Measurements from ENCODE around the gene GPR68.
"Not testable (repeated sequence)": the region's sequence is repeated elsewhere in the genome, so short reads cannot be mapped to it uniquely, and the experiment has no call there.

Gene GPR68

GRCh38 chr14:91228112-91229004 lies 16.1 kb downstream of the GPR68 start:
- no peak for DNase-seq

GRCh38 chr14:91227183-91227628 lies 17.3 kb downstream of the GPR68 start:
- no peak for DNase-seq

DNA sequence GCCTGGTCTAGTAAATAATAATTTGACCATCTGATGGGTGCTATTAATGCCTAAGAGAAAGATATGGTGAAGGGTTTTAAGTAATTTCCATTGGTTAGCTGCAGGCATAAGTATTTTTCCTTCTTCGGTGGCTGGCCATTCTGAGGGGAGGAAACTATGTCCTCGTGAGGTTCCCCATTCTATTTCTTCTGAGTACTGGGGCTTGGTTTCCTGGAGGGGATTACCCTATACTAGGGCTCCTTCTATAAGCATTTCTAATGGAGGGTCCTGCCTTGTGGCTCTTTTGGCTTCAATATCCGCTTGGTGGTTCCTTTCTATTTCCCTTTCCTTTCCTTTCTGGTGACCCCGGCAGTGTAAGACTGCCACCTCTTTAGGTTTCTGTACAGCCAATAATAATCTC lies 18.1 kb downstream of the GPR68 start:
- not testable (repeated sequence) for DNase-seq

- no peak for DNase-seq
These were observed 19.5 kb downstream of the GPR68 start for GRCh38 chr14:91225025-91225424.

DNA sequence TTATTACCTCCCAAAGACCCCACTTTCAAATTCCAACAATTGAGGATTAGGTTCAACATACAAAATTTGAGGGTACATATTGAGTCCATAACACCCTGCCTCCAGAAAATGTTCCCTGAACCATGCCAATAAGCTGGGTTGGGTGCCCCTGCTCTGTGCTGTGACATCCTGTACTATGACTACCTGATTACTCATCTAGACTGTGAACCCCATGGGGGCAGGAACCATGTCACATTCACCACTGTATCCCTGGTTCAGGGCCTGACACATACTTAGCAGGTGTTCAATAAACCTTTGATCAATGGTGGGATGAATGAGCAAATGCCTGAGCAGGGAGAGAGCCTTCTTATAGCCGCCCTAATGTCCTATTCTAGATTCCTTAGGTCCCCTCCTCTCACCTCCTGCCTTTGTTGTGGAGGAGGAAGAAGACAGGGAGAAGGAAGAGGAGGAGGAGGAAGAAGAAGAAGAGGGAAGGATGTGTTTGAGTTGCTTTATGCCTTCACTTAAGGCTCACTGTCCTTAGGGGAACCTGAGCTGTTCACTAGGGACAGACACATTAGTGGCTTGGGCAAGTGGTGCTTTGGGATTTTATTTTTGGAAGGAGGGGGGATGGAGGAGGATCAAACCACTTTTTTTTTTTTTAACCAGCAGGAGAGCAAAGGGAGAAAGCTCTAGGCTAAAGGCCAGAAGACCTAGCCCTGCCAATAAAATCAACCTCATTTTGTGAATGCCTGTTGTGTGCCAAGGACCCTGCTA lies 21.3 kb downstream of the GPR68 start:
- no peak for DNase-seq

- no peak for DNase-seq
These were observed 23.2 kb downstream of the GPR68 start for GRCh38 chr14:91221270-91221669.

DNA sequence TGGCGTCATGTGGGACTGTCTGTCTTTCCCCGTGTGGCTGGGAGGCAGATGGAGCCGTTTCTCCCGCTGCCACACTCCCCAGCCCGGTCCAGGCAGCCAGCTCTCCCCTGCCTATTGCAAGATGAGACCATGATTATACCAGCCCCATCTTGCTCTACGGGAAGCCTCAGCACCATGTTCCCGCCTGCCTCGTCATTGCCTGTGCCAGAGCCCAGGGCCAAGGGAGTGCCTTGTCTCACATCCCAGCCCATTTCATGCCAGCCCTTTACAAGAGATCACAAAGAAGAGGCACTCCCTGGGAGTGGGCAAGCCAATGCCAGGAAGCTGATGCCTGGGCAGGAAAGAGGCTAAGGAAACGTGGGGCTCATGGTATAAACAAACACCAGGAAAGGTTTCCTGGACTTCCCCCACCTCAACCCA lies 23.9 kb downstream of the GPR68 start:
- no peak for DNase-seq

- no peak for DNase-seq
These were observed 24.8 kb downstream of the GPR68 start for GRCh38 chr14:91219517-91220389.

DNA sequence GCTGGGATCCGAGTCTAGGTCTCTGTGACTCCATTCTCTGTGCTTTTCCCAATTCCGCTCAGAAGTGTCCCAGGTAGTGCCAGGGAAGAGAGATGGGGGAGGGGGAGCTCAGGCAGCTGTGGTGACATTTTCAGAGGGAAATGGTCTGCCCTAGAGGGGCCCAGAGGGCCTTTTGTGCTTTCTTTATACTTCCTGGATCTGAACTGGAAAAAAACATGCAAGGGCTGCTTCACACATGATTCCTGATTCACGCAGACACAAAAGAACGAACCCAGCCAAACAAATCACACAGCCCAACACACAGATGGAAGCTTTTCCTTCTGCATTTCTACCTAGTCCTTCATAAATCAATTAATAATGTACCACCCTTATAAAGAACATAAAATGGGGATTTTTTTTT lies 26.5 kb downstream of the GPR68 start:
- DNase-seq = no peak

GRCh38 chr14:91216731-91217226 lies 27.7 kb downstream of the GPR68 start:
- DNase-seq = no peak

DNA sequence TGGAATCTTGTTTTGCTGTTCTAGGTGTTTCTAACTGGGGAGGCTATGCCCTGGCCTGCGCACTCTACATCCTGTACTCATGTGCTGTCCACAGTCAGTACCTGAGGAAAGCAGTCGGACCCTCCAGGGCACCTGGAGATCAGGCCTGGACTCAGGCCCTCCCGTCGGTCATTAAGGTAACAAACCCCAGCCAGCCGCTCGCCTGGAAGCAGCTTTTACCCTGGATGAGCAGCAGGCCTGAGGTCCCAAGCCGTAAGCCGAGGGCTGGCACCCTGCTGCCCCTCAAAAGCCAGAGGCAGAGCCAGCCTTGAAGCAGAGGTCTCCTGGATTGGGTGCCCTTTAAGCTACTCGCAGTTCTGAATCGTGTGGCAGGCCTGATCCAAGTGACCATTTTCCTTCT lies 29.1 kb downstream of the GPR68 start:
- no peak for DNase-seq

DNA sequence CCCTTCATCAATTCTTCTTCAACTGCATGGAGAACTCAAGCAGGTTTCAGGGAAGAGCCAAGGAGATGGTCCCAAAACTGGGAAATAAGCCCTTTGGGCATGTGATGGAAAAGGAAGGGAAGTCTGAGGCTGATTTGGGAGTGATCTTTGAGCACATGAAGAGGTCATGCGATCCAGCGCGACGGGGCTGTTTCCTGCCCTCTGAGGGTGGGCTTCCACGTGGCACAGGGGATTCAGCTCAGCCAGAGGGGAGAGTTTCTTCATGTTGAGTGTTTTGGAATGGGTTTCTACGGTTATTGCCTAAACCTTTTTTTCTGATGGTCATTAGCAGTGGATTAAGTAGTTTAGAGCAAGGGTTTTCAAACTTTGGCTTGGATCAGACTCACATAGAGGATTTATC lies 30.2 kb downstream of the GPR68 start:
- DNase-seq = no peak

DNA sequence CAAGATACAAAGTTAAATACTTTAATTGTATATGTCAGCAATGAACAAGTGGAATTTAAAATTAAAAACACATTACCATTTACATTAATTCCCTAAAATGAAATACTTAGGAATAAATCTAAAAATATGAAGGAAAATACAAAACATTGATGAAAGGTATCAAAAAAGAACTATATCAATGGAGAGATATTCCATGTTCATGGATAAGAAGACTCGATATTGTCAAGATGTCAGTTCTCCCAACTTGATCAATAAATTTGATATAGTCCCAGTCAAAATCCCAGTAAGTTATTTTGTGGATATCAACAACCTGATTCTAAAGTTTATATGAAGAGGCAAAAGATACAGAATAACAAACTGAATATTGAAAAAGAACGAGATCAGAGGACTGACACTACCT lies 33.5 kb downstream of the GPR68 start:
- DNase-seq = no peak

- no peak for DNase-seq
These were observed 37.5 kb downstream of the GPR68 start for GRCh38 chr14:91207008-91207407.

- no peak for DNase-seq
These were observed 39.0 kb downstream of the GPR68 start for GRCh38 chr14:91205459-91205858.

DNA sequence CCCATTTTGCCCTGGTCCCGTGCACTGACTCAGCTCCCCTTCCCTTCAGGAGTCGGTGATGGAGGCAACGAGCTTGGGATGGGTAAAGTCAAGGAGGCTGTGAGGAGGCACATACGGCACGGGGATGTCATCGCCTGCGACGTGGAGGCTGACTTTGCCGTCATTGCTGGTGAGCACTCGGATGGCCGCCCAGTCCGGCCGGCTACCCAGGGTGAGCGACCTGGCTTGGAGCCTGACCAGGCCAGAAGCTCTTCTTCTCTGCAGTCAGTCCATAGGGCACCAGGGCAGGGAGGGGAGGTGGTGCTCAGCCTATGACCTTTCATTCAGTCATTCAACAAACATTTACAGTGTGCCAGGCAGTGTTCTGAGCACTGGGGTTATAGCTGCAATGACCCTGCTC lies 39.8 kb downstream of the GPR68 start:
- DNase-seq = no peak

DNA sequence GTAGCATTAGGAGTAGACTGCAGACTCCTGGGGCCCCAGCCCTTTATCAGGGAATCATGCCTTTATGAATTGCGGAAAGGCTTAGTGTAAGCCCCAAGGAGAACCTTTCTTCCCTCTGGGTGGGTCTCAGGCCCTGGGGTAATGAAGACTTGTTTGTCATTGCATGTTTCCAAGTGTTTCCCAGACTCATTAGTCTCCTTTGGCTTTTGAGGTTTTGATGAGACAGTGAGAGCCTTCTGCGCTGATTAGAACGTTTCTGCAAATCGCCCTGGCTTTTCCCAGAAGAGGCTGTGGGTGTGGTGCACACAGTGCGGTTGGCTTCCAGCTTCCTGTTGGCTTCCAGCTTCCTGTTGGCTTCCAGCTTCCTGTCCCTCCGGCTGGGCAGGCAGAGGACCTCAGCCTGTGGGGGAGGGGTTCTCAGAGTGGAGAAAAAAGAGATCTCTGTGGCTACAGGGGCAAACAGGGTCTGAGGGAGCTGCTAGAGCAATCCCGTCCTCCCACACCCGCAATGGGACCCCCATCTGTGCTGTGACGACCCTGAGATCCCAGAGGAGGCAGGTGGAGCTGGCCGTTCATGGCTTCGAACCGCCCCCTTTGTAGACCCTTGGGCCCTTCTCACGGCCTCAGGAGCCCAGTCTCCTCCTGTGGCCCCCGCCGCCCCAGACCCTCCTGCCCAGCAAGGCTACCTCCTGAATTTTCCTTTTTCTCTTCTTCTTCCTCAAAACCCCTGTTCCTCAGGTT lies 42.1 kb downstream of the GPR68 start:
- DNase-seq = no peak

DNA sequence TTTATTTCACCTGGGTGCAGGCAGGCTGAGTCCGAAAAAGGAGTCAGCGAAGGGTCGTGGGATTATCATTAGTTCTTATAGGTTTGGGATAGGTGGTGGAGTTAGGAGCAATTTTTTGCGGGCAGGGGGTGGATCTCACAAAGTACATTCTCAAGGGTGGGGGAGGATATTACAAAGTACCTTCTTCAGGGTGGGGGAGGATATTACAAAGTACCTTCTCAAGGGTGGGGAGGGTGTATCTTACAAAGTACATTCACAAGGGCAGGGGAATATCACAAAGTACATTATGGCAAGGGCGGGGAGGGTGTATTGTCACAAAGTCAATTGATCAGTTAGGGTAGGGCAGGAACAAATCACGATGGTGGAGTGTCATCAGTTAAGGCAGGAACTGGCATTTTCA lies 43.7 kb downstream of the GPR68 start:
- DNase-seq = not testable (repeated sequence)

GRCh38 chr14:91197631-91198030 lies 46.9 kb downstream of the GPR68 start:
- DNase-seq = no peak

DNA sequence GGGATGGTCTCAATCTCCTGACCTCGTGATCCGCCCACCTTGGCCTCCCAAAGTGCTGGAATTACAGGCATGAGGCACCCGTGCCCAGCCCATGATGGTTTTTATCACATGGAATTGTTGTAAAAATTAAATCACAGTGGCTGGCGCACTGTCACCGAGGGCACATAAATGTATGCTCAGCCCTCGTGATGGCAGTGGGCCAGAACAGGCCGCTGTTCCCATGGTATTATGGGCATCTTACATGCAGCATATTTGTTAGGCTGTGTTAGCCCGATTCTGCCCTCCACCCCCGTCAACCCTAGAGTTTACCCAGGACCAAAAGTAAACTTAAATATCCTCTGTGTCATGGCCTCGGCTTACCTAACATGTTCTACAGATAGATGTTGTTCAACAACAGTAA lies 48.6 kb downstream of the GPR68 start:
- DNase-seq = no peak

DNA sequence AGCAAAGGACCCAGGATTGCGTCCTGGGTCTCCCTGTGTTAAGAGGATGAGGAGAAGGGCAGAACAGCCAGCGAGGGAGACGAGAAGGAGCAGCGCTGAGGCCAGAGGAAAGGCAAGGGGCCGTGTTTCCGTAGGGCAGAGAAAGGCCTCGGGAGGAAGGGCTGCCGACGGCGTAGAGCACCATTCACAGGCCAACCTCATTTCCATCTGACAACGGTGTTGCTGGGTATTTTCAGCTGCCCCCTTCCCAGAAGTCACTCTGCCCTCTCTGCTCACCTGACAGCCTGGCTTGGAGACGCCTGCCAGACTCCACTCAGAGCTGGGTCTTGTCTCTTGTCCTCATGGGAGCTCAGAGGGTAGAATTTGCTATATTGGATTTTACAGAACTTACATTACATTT lies 51.4 kb downstream of the GPR68 start:
- DNase-seq = no peak

DNA sequence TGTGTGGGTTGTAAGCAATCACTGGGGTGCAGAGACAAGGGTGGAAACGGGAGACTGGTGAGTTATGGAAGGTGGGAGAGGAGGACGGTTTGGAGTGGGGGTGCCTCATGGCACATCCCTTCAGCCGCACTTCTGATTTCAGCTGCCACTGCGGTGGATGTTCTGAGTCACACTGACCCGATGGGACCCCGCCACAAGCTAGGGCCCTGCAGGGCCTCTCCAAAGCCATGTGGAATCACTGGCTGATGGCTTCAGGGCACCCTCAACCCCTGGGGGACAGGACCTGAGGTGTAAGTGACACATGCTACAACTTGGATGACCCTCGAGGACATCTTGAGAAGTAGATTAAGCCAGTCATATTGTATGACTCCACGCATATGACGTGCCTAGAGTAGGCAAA lies 53.7 kb downstream of the GPR68 start:
- DNase-seq = no peak

Data from hippocampal formation (tissue), 2 donors.